Prostate gland (tissue), 2 donors: ENCODE measurements around the gene FIGNL2. TPM values are rescaled to one million over a fixed set of nuclear protein-coding genes. Genes with fewer than 3 reads are reported as not detected.
A peak's percentile ranks its signal among the peaks of the same experiment; 100 is the strongest.

Source experiments
- DNase-seq: peaks from one replicate; pipeline ENCODE4 v3.0.0-alpha.2; 2019; ENCODE audit warnings: low spot score
- H3K27ac ChIP-seq, 2 donors: fragments of 200-600 bp; sonication (generic); 2 replicates each; pipeline ENCODE4 v1.5.1; 2017 to 2019
- H3K27me3 ChIP-seq: fragments of 200-600 bp; sonication (generic); replicated peaks from 2 replicates; pipeline ENCODE4 v1.5.1; 2019; ENCODE audit not compliant: insufficient read depth
- H3K36me3 ChIP-seq, 2 donors: fragments of 200-600 bp; sonication (generic); 1 replicate in 1 of 2; 2 replicates in 1 of 2; pipeline versions ENCODE4 v1.5.1 to v1.8.1; 2017 to 2019
- H3K4me1 ChIP-seq: fragments of 200-600 bp; sonication (generic); replicated peaks from 2 replicates; pipeline ENCODE4 v1.5.1; 2019
- H3K4me3 ChIP-seq, 2 donors: fragments of 200-600 bp; sonication (generic); 2 replicates each; pipeline ENCODE4 v1.5.1; 2017 to 2019
- H3K9me3 ChIP-seq: fragments of 200-600 bp; sonication (generic); 2 replicates; pipeline ENCODE4 v1.5.1; 2017
- POLR2A ChIP-seq: fragments of 450-650 bp; IDR thresholded peaks from one replicate; pipeline ENCODE4 v1.6.1; 2016; ENCODE audit warnings: antibody characterized with exemption, mild to moderate bottlenecking
- POLR2AphosphoS5 ChIP-seq: sonication (generic); formaldehyde crosslinking; IDR thresholded peaks from one replicate; pipeline ENCODE4 v1.6.1; 2017; ENCODE audit warnings: antibody characterized with exemption
- WGBS: methylation state at CpG from one replicate; pipeline ENCODE4 v1.1.5; 2018; 5-methylcytosine and 5-hydroxymethylcytosine counted together
- intact Hi-C: fragments of 100-400 bp; cut with DNase I; formaldehyde crosslinking; loops from one replicate; pipeline ENCODE4 v1.14.2; 2022
- total RNA-seq, 2 donors: library from RNA; depleted of rRNA; stranded (reverse); fragments of >200 nt; gene quantifications; one replicate each; pipeline ENCODE4 v1.1.0, GENCODE V29; 2016
- TF ChIP-seq, protein P1 (sequence below), 4 experiments: fragments of 200-600 bp in 2 of 4; fragments of 450-650 bp in 2 of 4; sonication (generic) in 2 of 4; IDR thresholded peaks; 1 replicate in 3 of 4; 2 replicates in 1 of 4; pipeline ENCODE4 v1.5.1; 2016 to 2019; ENCODE audit warnings: antibody characterized with exemption in 4 of 4, mild to moderate bottlenecking in 2 of 4, moderate library complexity in 2 of 4

Gene FIGNL2
- total RNA-seq, 2 donors from 2014 or later: 0.46 to 1.4 TPM

DNA sequence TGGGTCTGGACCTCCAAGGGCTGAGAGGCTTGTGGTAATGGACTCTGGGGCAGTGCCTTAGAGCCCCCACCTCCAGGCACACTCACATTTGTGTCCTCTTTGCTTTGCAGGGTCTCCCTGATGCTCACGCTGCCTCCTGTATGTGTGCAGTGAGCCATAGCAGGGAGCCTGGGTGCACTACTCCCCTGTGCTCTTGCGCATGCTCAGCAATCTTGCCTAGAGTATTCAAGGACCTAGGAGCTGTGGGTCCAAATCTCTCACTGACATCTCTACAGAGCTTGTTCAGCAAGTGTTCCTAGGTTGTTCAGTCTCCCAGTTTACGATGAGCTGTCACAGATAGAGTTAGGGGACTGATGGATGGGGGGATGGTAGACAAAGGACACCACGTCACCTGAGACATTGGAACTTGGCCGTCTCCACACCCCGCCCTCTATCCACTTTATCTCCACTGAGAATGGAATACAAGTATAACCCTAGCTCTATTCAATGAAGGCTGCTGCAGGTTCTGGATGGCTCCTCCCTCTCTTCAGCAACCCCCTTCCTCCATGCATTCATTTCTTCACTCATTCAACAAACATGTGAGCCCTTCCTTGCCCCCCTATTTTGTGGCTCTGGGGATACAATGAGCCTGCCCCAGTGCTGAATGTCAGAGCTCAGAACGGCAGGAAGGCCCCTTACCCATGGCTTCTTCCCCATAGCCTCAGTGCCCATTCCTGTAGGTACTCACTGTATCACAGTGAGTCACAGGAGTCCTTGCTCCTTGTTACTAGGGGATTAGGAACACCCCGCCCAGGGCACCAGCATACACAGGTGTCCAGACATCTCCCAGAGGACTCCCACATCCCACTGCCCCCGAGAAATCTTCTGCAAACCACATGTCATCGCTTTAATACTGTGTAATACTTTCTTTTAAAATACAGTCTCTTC is 31.2 kb downstream of the FIGNL2 start:
- Histone ChIP-seq H3K36me3 (no peaks in the 10 kb centered on the region), H3K4me3 (no peak overlapping the region), H3K9me3 (no peaks in the 10 kb centered on the region), H3K27me3 (no peaks in the 10 kb centered on the region), H3K4me1 (no peaks in the 10 kb centered on the region), H3K27ac (no peak overlapping the region)
- WGBS: 78% methylated on average over 10 of the region's 10 CpGs
- DNase-seq: no peak
- intact Hi-C loops: no loop called here
- TF ChIP-seq, protein P1, sequence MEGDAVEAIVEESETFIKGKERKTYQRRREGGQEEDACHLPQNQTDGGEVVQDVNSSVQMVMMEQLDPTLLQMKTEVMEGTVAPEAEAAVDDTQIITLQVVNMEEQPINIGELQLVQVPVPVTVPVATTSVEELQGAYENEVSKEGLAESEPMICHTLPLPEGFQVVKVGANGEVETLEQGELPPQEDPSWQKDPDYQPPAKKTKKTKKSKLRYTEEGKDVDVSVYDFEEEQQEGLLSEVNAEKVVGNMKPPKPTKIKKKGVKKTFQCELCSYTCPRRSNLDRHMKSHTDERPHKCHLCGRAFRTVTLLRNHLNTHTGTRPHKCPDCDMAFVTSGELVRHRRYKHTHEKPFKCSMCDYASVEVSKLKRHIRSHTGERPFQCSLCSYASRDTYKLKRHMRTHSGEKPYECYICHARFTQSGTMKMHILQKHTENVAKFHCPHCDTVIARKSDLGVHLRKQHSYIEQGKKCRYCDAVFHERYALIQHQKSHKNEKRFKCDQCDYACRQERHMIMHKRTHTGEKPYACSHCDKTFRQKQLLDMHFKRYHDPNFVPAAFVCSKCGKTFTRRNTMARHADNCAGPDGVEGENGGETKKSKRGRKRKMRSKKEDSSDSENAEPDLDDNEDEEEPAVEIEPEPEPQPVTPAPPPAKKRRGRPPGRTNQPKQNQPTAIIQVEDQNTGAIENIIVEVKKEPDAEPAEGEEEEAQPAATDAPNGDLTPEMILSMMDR (IDR thresholded peaks at IDR 0.05): no peak
- no peak for TF ChIP-seq POLR2A
- no peak for TF ChIP-seq POLR2AphosphoS5

DNA sequence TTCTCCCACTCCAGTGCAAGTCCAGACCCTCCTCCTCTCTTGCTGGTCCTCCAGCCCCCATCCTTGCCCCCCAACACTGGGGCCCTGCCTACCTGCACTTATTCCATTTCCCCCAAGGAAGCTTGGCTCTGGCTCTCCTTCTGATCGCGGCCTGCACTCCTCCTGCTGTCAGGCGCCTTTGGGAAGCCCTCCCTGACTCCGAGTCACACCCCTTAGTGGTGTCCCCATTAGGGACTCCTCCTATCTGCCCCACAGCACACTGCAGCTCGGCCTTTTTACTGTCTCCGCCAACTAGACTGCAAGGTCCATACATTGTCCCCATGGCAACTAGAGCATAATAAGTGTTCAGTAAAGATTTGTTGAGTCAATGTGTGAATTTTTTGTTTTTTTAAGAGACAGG is 32.9 kb downstream of the FIGNL2 start:
- TF ChIP-seq, protein P1 (IDR thresholded peaks at IDR 0.05): no peak
- TF ChIP-seq POLR2A: no peak
- no peak overlapping the region for H3K27ac ChIP-seq
- no peak overlapping the region for H3K4me3 ChIP-seq
- WGBS: 95% methylated on average over 6 of the region's 6 CpGs
- H3K36me3 ChIP-seq: no peaks in the 10 kb centered on the region
- no peaks in the 10 kb centered on the region for H3K27me3 ChIP-seq
- no peaks in the 10 kb centered on the region for H3K4me1 ChIP-seq
- DNase-seq: no peak
- H3K9me3 ChIP-seq: no peaks in the 10 kb centered on the region
- intact Hi-C loops: no loop called here

DNA sequence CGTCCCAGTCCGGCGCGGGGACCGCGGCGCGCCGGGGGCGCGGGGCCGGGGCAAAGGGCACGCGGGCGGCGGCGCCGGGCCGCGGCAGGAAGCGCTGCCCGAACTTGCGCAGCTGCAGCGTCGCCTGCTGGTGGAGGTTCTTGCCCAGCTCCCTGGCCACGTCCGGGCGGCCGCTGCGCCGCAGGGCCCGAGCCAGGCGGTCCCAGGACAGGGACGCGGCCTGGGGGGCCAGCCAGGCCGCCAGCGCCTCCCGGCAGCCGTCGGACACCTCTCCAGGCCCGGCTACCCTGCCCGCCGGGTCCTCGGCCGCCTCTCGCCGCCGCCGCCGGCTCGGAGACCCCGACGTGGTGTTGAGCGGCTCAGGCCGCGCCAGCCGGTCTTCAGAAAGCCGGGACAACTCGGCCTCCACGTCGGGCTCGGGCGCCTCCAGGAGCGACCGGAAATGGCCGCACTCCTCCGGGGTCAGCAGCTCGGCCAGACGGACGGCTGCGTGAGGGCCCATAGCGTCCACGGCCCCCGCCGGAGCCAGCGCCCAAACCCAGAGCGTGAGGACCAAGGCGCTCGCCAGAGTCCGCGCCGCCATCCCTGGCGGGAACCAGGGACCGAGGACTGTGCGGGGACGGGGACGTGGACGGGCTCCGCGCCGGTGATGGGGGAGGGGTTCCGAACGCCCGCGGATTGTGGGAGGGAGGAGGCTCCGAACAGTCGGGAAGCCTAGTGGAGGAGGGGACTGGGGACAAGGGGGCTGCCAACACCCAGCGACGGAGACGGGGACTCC is 34.0 kb downstream of the FIGNL2 start:
- no peaks in the 10 kb centered on the region for H3K9me3 ChIP-seq
- H3K36me3 ChIP-seq: no peaks in the 10 kb centered on the region
- H3K4me3 ChIP-seq: peak overlapping the region; percentile 31 to 45
- no peak for TF ChIP-seq POLR2A
- TF ChIP-seq, protein P1 (IDR thresholded peaks at IDR 0.05): peak in 3 of 4 experiments; percentile 30 to 81 (median 64)
- intact Hi-C loops: no loop called here
- peak; percentile 41 for DNase-seq
- peak overlapping the region; percentile 60 to 68 for H3K27ac ChIP-seq
- H3K4me1 ChIP-seq: no peaks in the 10 kb centered on the region
- no peaks in the 10 kb centered on the region for H3K27me3 ChIP-seq
- 12% methylated on average over 21 of the region's 100 CpGs for WGBS

DNA sequence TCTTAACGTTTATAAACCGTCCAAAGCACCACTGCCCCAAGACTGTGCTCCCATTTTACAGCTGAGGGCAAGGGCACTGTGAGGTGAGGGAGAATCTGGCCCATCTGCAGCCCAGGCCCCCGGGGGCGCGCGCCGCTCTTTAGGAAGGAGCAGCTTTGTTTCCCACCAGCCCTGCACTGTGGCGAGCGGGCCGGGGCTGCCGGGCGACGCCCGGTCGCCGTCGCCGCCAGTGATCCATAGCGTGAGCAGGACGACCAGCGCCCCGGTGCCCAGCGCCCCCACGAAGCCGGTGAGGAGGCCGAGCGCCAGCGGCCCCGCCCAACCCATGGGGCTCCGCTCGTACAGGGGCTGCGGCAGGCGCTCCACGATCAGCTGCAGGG is 34.6 kb downstream of the FIGNL2 start:
- no peaks in the 10 kb centered on the region for H3K27me3 ChIP-seq
- peak overlapping the region in 1 of 2 donors; percentile 68 for H3K27ac ChIP-seq
- no peak for DNase-seq
- no peaks in the 10 kb centered on the region for H3K4me1 ChIP-seq
- WGBS: 16% methylated on average over 17 of the region's 34 CpGs
- no peaks in the 10 kb centered on the region for H3K9me3 ChIP-seq
- TF ChIP-seq, protein P1 (IDR thresholded peaks at IDR 0.05): no peak
- TF ChIP-seq POLR2A: no peak
- no peak for TF ChIP-seq POLR2AphosphoS5
- H3K36me3 ChIP-seq: no peaks in the 10 kb centered on the region
- peak overlapping the region; percentile 31 to 45 for H3K4me3 ChIP-seq
- intact Hi-C loops: no loop called here
